T-helper 2 cell treated with Interferon-gamma antibody and Interleukin-4, amounts not matched to agents 5 μg/mL and 100 μg/mL, for 36 hours (primary cell): ENCODE measurements around the gene ANKRD11.

Source experiments
- DNase-seq: peaks from one replicate; pipeline ENCODE4 v3.0.0; 2021; ENCODE audit warnings: low spot score
- H3K27ac Mint-ChIP-seq: one replicate; pipeline ENCODE4 v1.8.0; 2021; ENCODE audit warnings: mild to moderate bottlenecking, mixed read lengths
- H3K27me3 Mint-ChIP-seq: one replicate; pipeline ENCODE4 v1.8.0; 2021; ENCODE audit warnings: low read depth, mixed read lengths
- H3K36me3 Mint-ChIP-seq: one replicate; pipeline ENCODE4 v1.8.0; 2021; ENCODE audit warnings: low read depth, mixed read lengths
- H3K4me1 Mint-ChIP-seq: one replicate; pipeline ENCODE4 v1.8.0; 2021; ENCODE audit warnings: low read depth, mixed read lengths
- H3K4me3 Mint-ChIP-seq: one replicate; pipeline ENCODE4 v1.8.0; 2022; ENCODE audit warnings: mild to moderate bottlenecking, moderate library complexity, mixed read lengths
- H3K9me3 Mint-ChIP-seq: one replicate; pipeline ENCODE4 v1.8.0; 2021; ENCODE audit warnings: mixed read lengths

ANKRD11 gene

GRCh38 chr16:89351645-89352044, 138.7 kb downstream of the ANKRD11 start:
- Mint-ChIP-seq H3K36me3 (peaks cover 17% of the 10 kb centered on the region), H3K27me3 (no peaks in the 10 kb centered on the region), H3K4me1 (peaks cover 54% of the 10 kb centered on the region), H3K4me3 (no peak overlapping the region), H3K27ac (no peak overlapping the region), H3K9me3 (no peaks in the 10 kb centered on the region)
- DNase-seq = no peak

- H3K4me1 Mint-ChIP-seq = peaks cover 56% of the 10 kb centered on the region
- no peak overlapping the region for H3K4me3 Mint-ChIP-seq
- H3K27ac Mint-ChIP-seq = peak overlapping the region; percentile 58
- peak; percentile 72 for DNase-seq
- no peaks in the 10 kb centered on the region for H3K9me3 Mint-ChIP-seq
- peaks cover 17% of the 10 kb centered on the region for H3K36me3 Mint-ChIP-seq
- H3K27me3 Mint-ChIP-seq = no peaks in the 10 kb centered on the region
Measured at GRCh38 chr16:89350701-89351380, 139.5 kb downstream of the ANKRD11 start.

- Mint-ChIP-seq H3K27me3 (no peaks in the 10 kb centered on the region), H3K36me3 (peaks cover 15% of the 10 kb centered on the region), H3K27ac (peak overlapping the region; percentile 58), H3K4me3 (peak overlapping the region; percentile 41), H3K9me3 (no peaks in the 10 kb centered on the region), H3K4me1 (peaks cover 51% of the 10 kb centered on the region)
- DNase-seq = peak; percentile 45
Measured at GRCh38 chr16:89349947-89350633, 140.3 kb downstream of the ANKRD11 start.

- no peak for DNase-seq
- no peak overlapping the region for H3K4me3 Mint-ChIP-seq
- no peaks in the 10 kb centered on the region for H3K9me3 Mint-ChIP-seq
- peaks cover 46% of the 10 kb centered on the region for H3K4me1 Mint-ChIP-seq
- H3K27ac Mint-ChIP-seq = no peak overlapping the region
- H3K36me3 Mint-ChIP-seq = peaks cover 15% of the 10 kb centered on the region
- H3K27me3 Mint-ChIP-seq = no peaks in the 10 kb centered on the region
Measured at GRCh38 chr16:89347807-89348206, 142.6 kb downstream of the ANKRD11 start.

GRCh38 chr16:89346869-89347268, 143.5 kb downstream of the ANKRD11 start:
- Mint-ChIP-seq H3K4me1 (peaks cover 47% of the 10 kb centered on the region), H3K36me3 (peaks cover 18% of the 10 kb centered on the region), H3K4me3 (no peak overlapping the region), H3K9me3 (no peaks in the 10 kb centered on the region), H3K27me3 (no peaks in the 10 kb centered on the region), H3K27ac (peak overlapping the region; percentile 53)
- DNase-seq = no peak

GRCh38 chr16:89345642-89346150, 144.7 kb downstream of the ANKRD11 start:
- peaks cover 45% of the 10 kb centered on the region for H3K4me1 Mint-ChIP-seq
- peaks cover 15% of the 10 kb centered on the region for H3K36me3 Mint-ChIP-seq

DNA sequence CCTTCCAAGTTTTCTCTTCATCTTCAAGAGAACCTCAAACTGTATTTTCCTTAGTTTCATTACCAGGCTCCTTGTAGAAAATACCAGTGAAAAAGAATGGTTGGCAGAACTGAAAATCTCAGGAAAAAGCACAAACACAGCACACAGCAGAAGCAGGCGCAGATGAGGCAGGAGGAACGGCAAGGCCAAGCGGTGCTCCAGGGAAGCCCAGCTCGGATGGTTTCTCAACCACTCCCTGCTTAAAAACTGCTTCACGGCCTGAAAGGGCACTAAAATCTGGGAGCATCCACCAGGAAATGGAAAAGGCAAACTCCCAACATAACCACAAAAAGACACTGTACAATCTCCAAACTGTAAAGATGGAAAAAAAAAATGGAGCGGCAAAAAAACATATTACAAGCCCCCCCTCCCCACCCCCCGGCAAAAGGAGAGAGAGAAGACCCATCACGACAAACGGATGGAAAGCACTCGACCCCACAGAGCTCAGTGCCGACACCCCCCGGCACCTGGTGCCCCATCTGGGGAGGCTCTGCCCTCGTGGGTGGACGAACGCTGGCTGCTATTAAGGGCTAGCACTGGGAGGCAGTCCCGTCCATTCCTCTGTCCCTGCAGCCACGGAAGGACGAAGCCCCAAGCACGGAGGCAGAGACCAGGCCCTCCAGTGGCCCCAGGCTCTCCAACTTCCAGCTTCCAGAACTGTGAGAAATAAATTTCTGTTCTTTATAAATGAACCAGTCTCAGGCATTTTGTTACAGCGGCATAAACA, 145.3 kb downstream of the ANKRD11 start:
- Mint-ChIP-seq H3K4me1 (peaks cover 42% of the 10 kb centered on the region), H3K27ac (no peak overlapping the region), H3K27me3 (no peaks in the 10 kb centered on the region), H3K9me3 (no peaks in the 10 kb centered on the region), H3K4me3 (no peak overlapping the region), H3K36me3 (peaks cover 9% of the 10 kb centered on the region)
- DNase-seq = no peak

More at GRCh38 chr16:89345642-89346150, 144.7 kb downstream of the ANKRD11 start:
- DNase-seq = no peak
- Mint-ChIP-seq H3K27me3 (no peaks in the 10 kb centered on the region), H3K4me3 (no peak overlapping the region), H3K9me3 (no peaks in the 10 kb centered on the region), H3K27ac (no peak overlapping the region)

DNA sequence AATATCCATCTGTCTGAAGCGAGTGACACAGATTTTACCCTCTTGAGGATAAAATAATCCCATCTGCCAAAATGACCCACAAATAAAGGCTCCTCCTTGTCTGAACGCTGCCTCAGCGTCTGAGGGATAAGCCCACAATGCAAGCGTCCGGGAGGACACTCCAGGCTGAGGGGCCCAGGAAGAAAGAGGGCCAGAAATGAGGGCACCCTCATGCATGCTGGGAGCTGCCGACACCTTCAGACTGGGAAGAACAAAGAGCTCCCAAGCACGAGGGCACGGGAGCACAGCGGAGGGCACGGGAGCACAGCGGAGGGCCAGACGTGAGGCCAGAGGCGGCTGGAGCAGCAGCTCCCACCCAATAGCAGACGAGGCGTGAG, 145.9 kb downstream of the ANKRD11 start:
- Mint-ChIP-seq H3K4me3 (no peak overlapping the region), H3K27ac (no peak overlapping the region), H3K4me1 (peaks cover 39% of the 10 kb centered on the region), H3K27me3 (no peaks in the 10 kb centered on the region), H3K36me3 (peaks cover 8% of the 10 kb centered on the region), H3K9me3 (no peaks in the 10 kb centered on the region)
- DNase-seq = no peak

- Mint-ChIP-seq H3K36me3 (peaks cover 7% of the 10 kb centered on the region), H3K4me3 (no peak overlapping the region), H3K9me3 (no peaks in the 10 kb centered on the region), H3K4me1 (peaks cover 37% of the 10 kb centered on the region), H3K27ac (no peak overlapping the region), H3K27me3 (no peaks in the 10 kb centered on the region)
- DNase-seq = no peak
Measured at GRCh38 chr16:89343501-89344457, 146.6 kb downstream of the ANKRD11 start.

DNA sequence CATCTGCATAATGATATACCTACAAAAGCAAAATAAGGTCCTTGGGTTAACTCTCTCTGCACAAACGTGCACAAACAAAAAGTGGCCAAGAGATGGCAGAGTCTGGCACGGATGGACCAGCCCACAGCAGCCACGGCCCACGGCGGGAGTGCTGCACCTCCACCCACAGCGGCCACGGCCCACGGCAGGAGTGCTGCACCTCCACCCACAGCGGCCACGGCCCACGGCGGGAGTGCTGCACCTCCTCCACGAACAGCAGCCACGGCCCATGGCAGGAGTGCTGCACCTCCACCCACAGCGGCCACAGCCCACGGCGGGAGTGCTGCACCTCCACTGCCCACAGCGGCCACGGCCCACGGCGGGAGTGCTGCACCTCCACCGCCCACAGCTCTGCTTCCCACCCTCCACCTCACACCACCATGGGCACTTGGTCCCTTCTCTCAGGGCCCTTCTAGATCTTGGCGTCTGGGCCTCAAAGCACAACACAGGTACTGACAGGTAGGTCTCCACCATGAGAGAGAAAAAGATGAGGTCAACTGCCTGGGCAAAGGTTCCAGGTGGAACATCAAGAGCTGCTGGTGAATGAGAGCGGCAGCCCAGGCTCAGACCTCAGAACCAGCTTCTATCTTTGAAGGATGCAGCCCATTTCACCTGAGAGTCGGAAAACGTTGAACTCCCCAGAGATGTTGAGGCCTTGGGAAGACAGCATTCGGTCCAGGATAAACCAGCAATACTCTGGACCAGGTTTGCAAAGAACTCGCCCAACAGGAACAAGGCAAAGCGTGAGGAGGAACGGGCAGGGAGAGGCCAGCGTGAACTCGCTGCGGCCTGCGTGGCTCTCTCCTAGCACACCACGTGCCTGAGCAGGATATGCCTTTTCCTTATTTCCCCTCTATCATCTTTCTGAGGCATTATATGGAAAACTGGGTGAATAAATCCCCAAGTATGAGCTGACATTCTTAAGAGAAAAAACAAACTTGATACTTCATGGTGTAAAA, 148.4 kb downstream of the ANKRD11 start:
- Mint-ChIP-seq H3K36me3 (peaks cover 7% of the 10 kb centered on the region), H3K4me1 (peaks cover 32% of the 10 kb centered on the region), H3K27me3 (no peaks in the 10 kb centered on the region), H3K27ac (no peak overlapping the region), H3K4me3 (no peak overlapping the region), H3K9me3 (no peaks in the 10 kb centered on the region)
- DNase-seq = no peak

- Mint-ChIP-seq H3K27me3 (no peaks in the 10 kb centered on the region), H3K4me1 (peaks cover 27% of the 10 kb centered on the region)
Measured at GRCh38 chr16:89341279-89341678, 149.1 kb downstream of the ANKRD11 start.

GRCh38 chr16:89338863-89339262, 151.5 kb downstream of the ANKRD11 start:
- Mint-ChIP-seq H3K4me3 (no peak overlapping the region), H3K27ac (no peak overlapping the region), H3K27me3 (no peaks in the 10 kb centered on the region), H3K36me3 (peaks cover 2% of the 10 kb centered on the region), H3K4me1 (peaks cover 38% of the 10 kb centered on the region), H3K9me3 (no peaks in the 10 kb centered on the region)
- no peak for DNase-seq

More at GRCh38 chr16:89341279-89341678, 149.1 kb downstream of the ANKRD11 start:
- Mint-ChIP-seq H3K9me3 (no peaks in the 10 kb centered on the region), H3K4me3 (no peak overlapping the region), H3K36me3 (peaks cover 6% of the 10 kb centered on the region), H3K27ac (no peak overlapping the region)
- no peak for DNase-seq
